ENCODE results near the gene GULP1.

- TF ChIP-seq POLR2AphosphoS5 (IDR thresholded peaks at IDR 0.05), result no peak
- no peak for TF ChIP-seq CTCF (IDR thresholded peaks at IDR 0.05)
- TF ChIP-seq POLR2A (IDR thresholded peaks at IDR 0.05), result no peak
Measured at GRCh38 chr2:188604579-188604978, 312.9 kb downstream of the GULP1 start.
